ENCODE data around the gene RUSC2.

Gene RUSC2

GRCh38 chr9:35478871-35479270 lies 11.0 kb upstream of the RUSC2 start:
- Histone ChIP-seq H3K36me3 (no peaks in the 10 kb centered on the region), H3K9me3 (no peaks in the 10 kb centered on the region), H3K4me1 (ENCODE audit: control insufficient read depth in 1 of 2, insufficient read depth in 1 of 2, low read depth in 1 of 2, low read length in 1 of 2) (no peaks in the 10 kb centered on the region), H3K4me3 (ENCODE audit: low read depth in 1 of 2, low read length in 1 of 2) (no peak overlapping the region), H3K27me3 (peaks cover 15% of the 10 kb centered on the region), H3K27ac (no peak overlapping the region)
- TF ChIP-seq CTCF (IDR thresholded peaks at IDR 0.05) = no peak

- Histone ChIP-seq H3K4me3 (ENCODE audit: low read depth in 1 of 2, low read length in 1 of 2) (no peak overlapping the region), H3K9me3 (no peaks in the 10 kb centered on the region), H3K36me3 (no peaks in the 10 kb centered on the region), H3K27me3 (peaks cover 5% of the 10 kb centered on the region), H3K27ac (no peak overlapping the region), H3K4me1 (ENCODE audit: control insufficient read depth in 1 of 2, insufficient read depth in 1 of 2, low read depth in 1 of 2, low read length in 1 of 2) (no peaks in the 10 kb centered on the region)
- no peak for TF ChIP-seq CTCF (IDR thresholded peaks at IDR 0.05)
Observed at GRCh38 chr9:35481347-35481975, 8.4 kb upstream of the RUSC2 start.

DNA sequence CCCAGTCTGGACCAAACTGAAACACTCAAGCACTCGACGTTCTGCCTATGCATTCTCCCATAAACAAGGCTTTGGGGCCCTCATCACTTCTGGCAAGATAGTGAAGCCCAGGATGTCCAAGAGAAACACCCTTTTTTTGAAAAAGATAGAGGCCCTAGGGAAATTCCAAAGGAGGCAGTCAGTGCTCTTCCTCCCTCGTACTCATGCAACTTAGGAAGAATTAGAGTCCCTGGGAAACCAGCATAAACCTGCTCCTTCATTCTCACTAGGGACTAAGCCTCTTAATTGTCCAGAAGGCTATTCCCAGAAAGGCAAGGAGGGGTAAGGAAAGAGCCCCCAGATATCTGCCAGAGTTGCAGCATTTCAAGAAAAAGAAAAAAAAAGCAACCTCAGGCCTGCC lies 7.8 kb upstream of the RUSC2 start:
- H3K4me1 ChIP-seq (ENCODE audit: control insufficient read depth in 1 of 2, insufficient read depth in 1 of 2, low read depth in 1 of 2, low read length in 1 of 2) = no peaks in the 10 kb centered on the region
- H3K27ac ChIP-seq = no peak overlapping the region
- no peak for TF ChIP-seq CTCF (IDR thresholded peaks at IDR 0.05)
- no peaks in the 10 kb centered on the region for H3K27me3 ChIP-seq
- H3K9me3 ChIP-seq = no peaks in the 10 kb centered on the region
- H3K36me3 ChIP-seq = no peaks in the 10 kb centered on the region
- no peak overlapping the region for H3K4me3 ChIP-seq (ENCODE audit: low read depth in 1 of 2, low read length in 1 of 2)

DNA sequence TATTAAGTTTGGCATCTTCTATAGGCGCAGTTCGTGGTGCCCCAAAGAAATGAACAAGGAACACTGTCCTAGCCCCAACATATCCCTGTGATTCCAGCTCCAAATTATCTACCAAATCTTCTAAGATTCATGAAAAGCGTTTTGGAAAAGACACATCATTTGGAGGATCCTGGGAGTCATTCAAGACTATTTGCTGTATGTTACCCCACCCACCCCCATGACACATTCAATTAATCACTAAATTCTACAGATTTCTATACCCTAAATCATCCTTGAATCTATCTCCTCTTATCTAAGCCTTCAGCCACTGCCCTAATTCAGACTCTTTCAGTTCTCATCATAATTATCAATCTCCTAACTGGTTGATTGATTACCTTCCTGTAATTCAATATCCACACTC lies 5.5 kb upstream of the RUSC2 start:
- Histone ChIP-seq H3K9me3 (no peaks in the 10 kb centered on the region), H3K27me3 (peaks cover 6% of the 10 kb centered on the region), H3K36me3 (no peaks in the 10 kb centered on the region), H3K4me3 (ENCODE audit: low read depth in 1 of 2, low read length in 1 of 2) (no peak overlapping the region), H3K4me1 (ENCODE audit: control insufficient read depth in 1 of 2, insufficient read depth in 1 of 2, low read depth in 1 of 2, low read length in 1 of 2) (peaks cover 2 to 3% of the 10 kb centered on the region in 2 experiments), H3K27ac (no peak overlapping the region)
- no peak for TF ChIP-seq CTCF (IDR thresholded peaks at IDR 0.05)

GRCh38 chr9:35487081-35487480 lies 2.8 kb upstream of the RUSC2 start:
- no peak overlapping the region for H3K4me3 ChIP-seq (ENCODE audit: low read depth in 1 of 2, low read length in 1 of 2)
- peaks cover 15 to 16% of the 10 kb centered on the region in 2 experiments for H3K4me1 ChIP-seq (ENCODE audit: control insufficient read depth in 1 of 2, insufficient read depth in 1 of 2, low read depth in 1 of 2, low read length in 1 of 2)
- H3K27me3 ChIP-seq = peaks cover 22% of the 10 kb centered on the region
- no peak for TF ChIP-seq CTCF (IDR thresholded peaks at IDR 0.05)
- H3K27ac ChIP-seq = no peak overlapping the region
- no peaks in the 10 kb centered on the region for H3K9me3 ChIP-seq
- no peaks in the 10 kb centered on the region for H3K36me3 ChIP-seq
